Upper lobe of left lung (tissue), 6 donors: ENCODE results near the gene LTBP2. TPM values are rescaled to one million over a fixed set of nuclear protein-coding genes. Genes with fewer than 3 reads are reported as not detected.
A peak's percentile ranks its signal among the peaks of the same experiment; 100 is the strongest.

ENCODE experiments used
- ATAC-seq, 2 donors: fragments of 200-7000 bp; cut with Tn5 transposase; one replicate each; pipeline ENCODE4 v1.9.1; 2022; ENCODE audit warnings: mild to moderate bottlenecking in 2 of 2, moderate library complexity in 2 of 2; ENCODE audit not compliant: low FRiP score in 2 of 2
- DNase-seq, 2 donors: peaks; one replicate each; pipeline ENCODE4 v3.0.0-alpha.2; 2019 to 2020
- H3K27ac ChIP-seq, 4 donors: fragments of 200-600 bp; sonication (generic); one replicate each; pipeline ENCODE4 v1.5.1; 2016 to 2019
- H3K27me3 ChIP-seq, 4 donors: fragments of 200-600 bp; sonication (generic); one replicate each; pipeline ENCODE4 v1.5.1; 2017 to 2019
- H3K36me3 ChIP-seq, 4 donors: fragments of 200-600 bp; sonication (generic); one replicate each; pipeline ENCODE4 v1.5.1; 2016 to 2019
- H3K4me1 ChIP-seq, 4 donors: fragments of 200-600 bp; sonication (generic); one replicate each; pipeline ENCODE4 v1.5.1; 2018 to 2019
- H3K4me3 ChIP-seq, 4 donors: fragments of 200-600 bp; sonication (generic); one replicate each; pipeline ENCODE4 v1.5.1; 2017 to 2019; ENCODE audit warnings: mild to moderate bottlenecking in 2 of 4, moderate library complexity in 1 of 4
- H3K9me3 ChIP-seq, 4 donors: fragments of 200-600 bp; sonication (generic); one replicate each; pipeline ENCODE4 v1.5.1; 2018 to 2019
- CTCF ChIP-seq, 6 experiments: fragments of 450-650 bp in 4 of 6; fragments of 200-600 bp in 2 of 6; sonication (generic) in 2 of 6; IDR thresholded peaks; one replicate each; pipeline ENCODE4 v1.5.1; 2016 to 2019; ENCODE audit warnings: antibody characterized with exemption in 6 of 6
- EP300 ChIP-seq, 4 donors: sonication (generic); formaldehyde crosslinking; IDR thresholded peaks; one replicate each; pipeline ENCODE4 v1.5.1; 2017; ENCODE audit warnings: antibody characterized with exemption in 4 of 4, control low read depth in 2 of 4
- POLR2A ChIP-seq, 4 donors: fragments of 450-650 bp; IDR thresholded peaks; one replicate each; pipeline ENCODE4 v1.5.1; 2016 to 2017; ENCODE audit warnings: antibody characterized with exemption in 4 of 4, mild to moderate bottlenecking in 2 of 4
- POLR2AphosphoS5 ChIP-seq, 2 donors: sonication (generic); formaldehyde crosslinking; IDR thresholded peaks; one replicate each; pipeline ENCODE4 v1.5.1; 2017; ENCODE audit warnings: antibody characterized with exemption in 2 of 2
- WGBS, 2 donors: methylation state at CpG; one replicate each; pipeline ENCODE4 v1.1.5; 2017 to 2018; 5-methylcytosine and 5-hydroxymethylcytosine counted together
- total RNA-seq, 6 donors: library from RNA; depleted of rRNA in 4 of 6; stranded (reverse); fragments of >200 nt in 4 of 6; gene quantifications; one replicate each; pipeline versions ENCODE4 v1.1.0 to v1.2.1, GENCODE V29; 2016 to 2021
- donor health status: DM: no; HTN: no; CAD: no; lungs with moderate emphysema.
- donor health status: DM: no; HTN: yes; CAD: no; lungs with severe emphysema.

LTBP2 gene
- total RNA-seq, 6 donors from 2014 or later, result 19.7 to 136 (median 77.6) TPM

GRCh38 chr14:74650927-74651686, 39.1 kb upstream of the LTBP2 start:
- H3K27ac ChIP-seq, result no peak overlapping the region
- WGBS, 2 donors, result 79 to 93% methylated on average over 1 of the region's 1 CpG
- peaks cover 5 to 19% (median 9%) of the 10 kb centered on the region in 4 donors for H3K4me1 ChIP-seq
- no peaks in the 10 kb centered on the region for H3K9me3 ChIP-seq
- no peaks in the 10 kb centered on the region for H3K27me3 ChIP-seq
- DNase-seq (no peak), ATAC-seq (no peak)
- TF ChIP-seq POLR2AphosphoS5 (IDR thresholded peaks at IDR 0.05), result no peak
- TF ChIP-seq POLR2A (IDR thresholded peaks at IDR 0.05), result no peak
- TF ChIP-seq CTCF (IDR thresholded peaks at IDR 0.05), result no peak
- TF ChIP-seq EP300 (IDR thresholded peaks at IDR 0.05), result no peak
- no peak overlapping the region for H3K4me3 ChIP-seq
- H3K36me3 ChIP-seq, result no peaks in the 10 kb centered on the region

- no peak for TF ChIP-seq EP300 (IDR thresholded peaks at IDR 0.05)
- TF ChIP-seq CTCF (IDR thresholded peaks at IDR 0.05), result no peak
- no peak for TF ChIP-seq POLR2AphosphoS5 (IDR thresholded peaks at IDR 0.05)
- no peak for TF ChIP-seq POLR2A (IDR thresholded peaks at IDR 0.05)
- Histone ChIP-seq H3K4me3 (no peak overlapping the region), H3K27me3 (no peaks in the 10 kb centered on the region), H3K4me1 (peaks cover 5 to 13% (median 9%) of the 10 kb centered on the region in 4 donors), H3K36me3 (no peaks in the 10 kb centered on the region), H3K27ac (no peak overlapping the region), H3K9me3 (no peaks in the 10 kb centered on the region)
- ATAC-seq (no peak), DNase-seq (no peak)
- 35 to 69% methylated on average over 2 of the region's 2 CpGs for WGBS, 2 donors
Observed at GRCh38 chr14:74649673-74650072, 37.6 kb upstream of the LTBP2 start.

- no peaks in the 10 kb centered on the region for H3K27me3 ChIP-seq
- 67 to 84% methylated on average over 7 of the region's 7 CpGs for WGBS, 2 donors
- no peak for ATAC-seq
Observed at GRCh38 chr14:74649167-74649566, 37.1 kb upstream of the LTBP2 start.

GRCh38 chr14:74648601-74649000, 36.6 kb upstream of the LTBP2 start:
- DNase-seq (no peak), ATAC-seq (no peak)
- peak in 1 of 2 donors; percentile 12 for TF ChIP-seq POLR2AphosphoS5 (IDR thresholded peaks at IDR 0.05)
- TF ChIP-seq EP300 (IDR thresholded peaks at IDR 0.05), result no peak
- H3K4me3 ChIP-seq, result no peak overlapping the region
- 71 to 73% methylated on average over 3 to 6 of the region's 7 CpGs for WGBS, 2 donors
- peaks cover 5 to 10% (median 8%) of the 10 kb centered on the region in 4 donors for H3K4me1 ChIP-seq
- H3K36me3 ChIP-seq, result no peaks in the 10 kb centered on the region
- H3K9me3 ChIP-seq, result no peaks in the 10 kb centered on the region
- H3K27me3 ChIP-seq, result no peaks in the 10 kb centered on the region
- H3K27ac ChIP-seq, result no peak overlapping the region

More at GRCh38 chr14:74649167-74649566, 37.1 kb upstream of the LTBP2 start:
- DNase-seq, result no peak
- H3K9me3 ChIP-seq, result no peaks in the 10 kb centered on the region
- no peaks in the 10 kb centered on the region for H3K36me3 ChIP-seq
- H3K4me3 ChIP-seq, result no peak overlapping the region
- no peak overlapping the region for H3K27ac ChIP-seq
- H3K4me1 ChIP-seq, result peaks cover 5 to 13% (median 9%) of the 10 kb centered on the region in 4 donors
- TF ChIP-seq CTCF (IDR thresholded peaks at IDR 0.05), result no peak
- TF ChIP-seq EP300 (IDR thresholded peaks at IDR 0.05), result no peak
- no peak for TF ChIP-seq POLR2A (IDR thresholded peaks at IDR 0.05)
- TF ChIP-seq POLR2AphosphoS5 (IDR thresholded peaks at IDR 0.05), result no peak

- H3K36me3 ChIP-seq, result no peaks in the 10 kb centered on the region
- H3K4me1 ChIP-seq, result peaks cover 5 to 8% (median 8%) of the 10 kb centered on the region in 4 donors
- DNase-seq, result no peak
- TF ChIP-seq CTCF (IDR thresholded peaks at IDR 0.05) (no peak), POLR2A (IDR thresholded peaks at IDR 0.05) (no peak), EP300 (IDR thresholded peaks at IDR 0.05) (no peak)
- H3K4me3 ChIP-seq, result no peak overlapping the region
- ATAC-seq, result peak in 1 of 2 donors; percentile 24
- WGBS, 2 donors, result 30 to 32% methylated on average over 7 of the region's 7 CpGs
- no peaks in the 10 kb centered on the region for H3K27me3 ChIP-seq
- H3K27ac ChIP-seq, result no peak overlapping the region
- no peaks in the 10 kb centered on the region for H3K9me3 ChIP-seq
Observed at GRCh38 chr14:74647678-74648461, 35.8 kb upstream of the LTBP2 start.
